Spleen (tissue), 7 donors: Measurements from ENCODE around the gene PDE8B.

Source experiments
- CTCF ChIP-seq, 11 experiments: fragments of 200-600 bp in 7 of 11; fragments of 450-650 bp in 4 of 11; sonication (generic) in 4 of 11; IDR thresholded peaks in 8 of 11; conservative IDR thresholded peaks in 3 of 11; 1 replicate in 7 of 11; 2 replicates in 4 of 11; pipeline versions ENCODE4 v1.4.0 to v1.8.0; 2016 to 2021; ENCODE audit warnings: antibody characterized with exemption in 11 of 11, inconsistent platforms in 4 of 11, mild to moderate bottlenecking in 1 of 11
- POLR2A ChIP-seq, 3 donors: fragments of 450-650 bp; IDR thresholded peaks; one replicate each; pipeline ENCODE4 v1.5.1; 2017; ENCODE audit warnings: antibody characterized with exemption in 3 of 3, mild to moderate bottlenecking in 1 of 3
- donor health status: DM: no; HTN: no; CAD: no; lungs with moderate emphysema.
- donor health status: DM: no; HTN: no; CAD: no.
- donor health status: DM: no; HTN: no; CAD: no.

- no peak for TF ChIP-seq POLR2A (IDR thresholded peaks at IDR 0.05)
- no peak for TF ChIP-seq CTCF (IDR thresholded peaks at IDR 0.05 in 8 of 11, conservative IDR thresholded peaks at IDR 0.05 in 3 of 11)
Measured at GRCh38 chr5:77168161-77168878, 42.2 kb upstream of the PDE8B start.
